ENCODE data around the gene CDC27.
"Not testable (repeated sequence)": the region's sequence is repeated elsewhere in the genome, so short reads cannot be mapped to it uniquely, and the experiment has no call there.

Gene CDC27, protein sequence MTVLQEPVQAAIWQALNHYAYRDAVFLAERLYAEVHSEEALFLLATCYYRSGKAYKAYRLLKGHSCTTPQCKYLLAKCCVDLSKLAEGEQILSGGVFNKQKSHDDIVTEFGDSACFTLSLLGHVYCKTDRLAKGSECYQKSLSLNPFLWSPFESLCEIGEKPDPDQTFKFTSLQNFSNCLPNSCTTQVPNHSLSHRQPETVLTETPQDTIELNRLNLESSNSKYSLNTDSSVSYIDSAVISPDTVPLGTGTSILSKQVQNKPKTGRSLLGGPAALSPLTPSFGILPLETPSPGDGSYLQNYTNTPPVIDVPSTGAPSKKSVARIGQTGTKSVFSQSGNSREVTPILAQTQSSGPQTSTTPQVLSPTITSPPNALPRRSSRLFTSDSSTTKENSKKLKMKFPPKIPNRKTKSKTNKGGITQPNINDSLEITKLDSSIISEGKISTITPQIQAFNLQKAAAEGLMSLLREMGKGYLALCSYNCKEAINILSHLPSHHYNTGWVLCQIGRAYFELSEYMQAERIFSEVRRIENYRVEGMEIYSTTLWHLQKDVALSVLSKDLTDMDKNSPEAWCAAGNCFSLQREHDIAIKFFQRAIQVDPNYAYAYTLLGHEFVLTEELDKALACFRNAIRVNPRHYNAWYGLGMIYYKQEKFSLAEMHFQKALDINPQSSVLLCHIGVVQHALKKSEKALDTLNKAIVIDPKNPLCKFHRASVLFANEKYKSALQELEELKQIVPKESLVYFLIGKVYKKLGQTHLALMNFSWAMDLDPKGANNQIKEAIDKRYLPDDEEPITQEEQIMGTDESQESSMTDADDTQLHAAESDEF

GRCh38 chr17:47188876-47189731 is at the start of gene CDC27:
Gene CDC27, minus strand, starts transcription at chr17:47189295. Its CDS starts 123 bp downstream, at chr17:47189172.
- peak; percentile 99 for DNase-seq (ENCODE audit: low spot score)

GRCh38 chr17:47238321-47239010 is 49.4 kb upstream of the CDC27 start:
- DNase-seq (ENCODE audit: low spot score) = no peak

DNA sequence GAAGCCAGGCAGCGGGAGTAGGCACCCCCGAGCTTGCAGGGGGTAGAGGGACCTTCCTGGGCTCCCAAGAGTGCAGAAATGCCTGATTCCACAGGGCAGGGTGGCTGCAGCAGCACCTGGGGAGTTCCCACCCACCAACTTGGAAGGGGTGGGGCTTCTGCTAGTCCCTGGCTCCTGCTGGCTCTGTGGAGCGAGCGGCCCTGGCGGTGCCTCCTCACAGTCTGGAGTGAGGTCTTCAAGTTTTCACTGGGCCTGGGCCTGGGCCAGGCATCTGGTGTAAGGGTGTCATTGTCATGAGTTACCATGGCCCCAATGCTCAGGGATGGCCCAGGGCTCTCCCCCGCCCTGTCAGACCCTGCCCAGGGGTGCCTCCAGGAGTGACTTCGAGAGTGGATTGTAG is 48.7 kb upstream of the CDC27 start:
- DNase-seq (ENCODE audit: low spot score) = no peak

DNA sequence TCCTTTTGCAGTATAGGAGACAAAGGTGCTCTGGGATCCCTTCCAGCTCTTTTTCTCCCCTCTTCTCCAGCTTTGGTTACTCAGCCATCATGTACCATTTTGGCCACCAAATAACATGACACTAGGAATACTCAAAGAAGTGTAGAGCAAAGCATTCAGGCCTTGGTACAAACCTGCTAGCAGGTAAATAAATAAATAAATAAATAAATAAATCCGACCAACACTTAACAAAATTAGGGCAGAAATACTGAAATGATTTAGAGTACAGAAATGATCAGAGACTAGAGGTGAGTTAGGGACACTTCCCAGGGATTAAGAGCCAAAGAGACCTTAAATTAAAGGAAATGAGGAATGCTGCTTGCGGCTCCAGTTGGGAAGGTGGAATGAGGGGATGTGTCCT is 46.8 kb upstream of the CDC27 start:
- no peak for DNase-seq (ENCODE audit: low spot score)

GRCh38 chr17:47235506-47235905 is 46.4 kb upstream of the CDC27 start:
- DNase-seq (ENCODE audit: low spot score) = no peak

- DNase-seq (ENCODE audit: low spot score) = no peak
These were observed 43.4 kb upstream of the CDC27 start for GRCh38 chr17:47232465-47232864.

DNA sequence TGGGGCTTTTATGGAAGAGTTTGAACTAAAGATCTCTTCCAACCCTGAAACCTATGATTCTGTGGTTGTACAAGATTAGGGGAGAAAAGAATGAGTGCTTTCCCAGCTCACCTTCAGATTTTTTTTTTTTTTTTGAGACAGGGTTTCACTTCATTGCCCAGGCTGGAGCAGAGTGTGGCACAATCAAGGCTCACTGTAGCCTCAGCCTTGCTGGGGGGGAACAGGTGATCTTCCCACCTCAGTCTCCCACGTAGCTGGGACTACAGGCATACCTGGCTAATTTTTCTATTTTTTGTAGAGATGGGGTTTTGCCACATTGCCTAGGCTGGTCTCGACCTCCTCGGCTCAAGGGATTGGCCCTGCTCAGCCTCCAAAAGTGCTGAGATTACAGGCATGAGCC is 42.8 kb upstream of the CDC27 start:
- DNase-seq (ENCODE audit: low spot score) = no peak

- no peak for DNase-seq (ENCODE audit: low spot score)
These were observed 42.2 kb upstream of the CDC27 start for GRCh38 chr17:47231334-47231733.

DNA sequence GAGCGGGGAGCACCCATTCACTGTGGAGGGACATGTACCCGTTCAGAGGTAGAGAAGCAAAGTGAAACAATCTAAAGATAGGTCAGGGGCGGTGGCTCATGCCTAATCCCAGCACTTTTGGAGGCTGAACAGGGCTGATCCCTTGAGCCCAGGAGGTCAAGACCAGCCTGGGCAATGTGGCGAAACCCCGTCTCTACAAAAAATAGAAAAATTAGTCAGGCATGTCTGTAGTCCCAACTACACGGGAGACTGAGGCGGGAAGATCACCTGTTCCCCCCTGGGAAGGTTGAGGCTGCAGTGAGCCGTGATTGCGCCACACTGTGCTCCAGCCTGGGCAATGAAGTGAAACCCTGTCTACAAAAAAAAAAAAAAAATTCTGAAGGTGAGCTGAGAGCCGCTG is 41.8 kb upstream of the CDC27 start:
- DNase-seq (ENCODE audit: low spot score) = no peak

DNA sequence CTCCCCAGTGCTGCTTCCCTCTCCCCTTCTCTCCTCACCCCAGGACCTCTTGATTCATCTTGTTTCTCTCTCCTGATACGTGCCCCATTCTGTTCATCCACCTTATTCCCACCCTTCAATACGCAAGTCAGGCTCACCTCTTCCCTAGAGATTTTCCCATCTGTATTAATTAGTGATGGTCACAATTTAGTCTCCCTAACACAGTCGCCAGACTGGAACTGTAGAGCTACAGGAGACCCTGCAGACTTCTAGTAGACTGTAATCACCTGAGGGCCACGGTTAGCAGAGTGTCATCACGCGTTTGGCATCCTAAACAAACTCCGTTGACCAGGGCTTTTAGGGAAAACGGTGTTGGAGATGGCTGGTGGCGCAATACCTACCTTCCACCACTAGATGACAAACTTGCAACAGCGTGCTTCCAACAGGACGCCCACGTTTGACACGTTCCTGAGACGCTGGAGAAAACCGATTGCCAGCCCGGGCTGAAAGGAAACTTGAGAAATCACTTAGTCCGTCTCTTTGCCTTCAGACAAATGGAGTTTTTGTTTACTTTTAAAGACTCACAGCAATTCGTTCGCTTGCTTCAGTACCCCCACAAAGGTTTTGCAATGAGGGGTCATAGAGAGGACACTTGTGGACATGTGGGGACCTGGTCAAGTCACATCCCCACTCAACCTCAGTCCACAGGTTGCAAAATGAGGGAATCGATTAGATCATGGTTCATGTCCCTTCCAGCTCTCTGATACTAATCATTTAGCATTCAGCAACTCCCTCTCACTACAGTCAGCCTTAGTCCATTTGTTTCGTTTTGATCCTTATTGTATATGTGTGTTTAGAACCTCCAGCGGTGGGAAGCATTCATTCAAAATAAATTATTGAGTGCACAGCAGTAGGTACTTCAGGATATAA is 40.7 kb upstream of the CDC27 start:
- DNase-seq (ENCODE audit: low spot score) = peak; percentile 84

- no peak for DNase-seq (ENCODE audit: low spot score)
These were observed 38.8 kb upstream of the CDC27 start for GRCh38 chr17:47227862-47228261.

- DNase-seq (ENCODE audit: low spot score) = no peak
These were observed 37.0 kb upstream of the CDC27 start for GRCh38 chr17:47225911-47226688.

DNA sequence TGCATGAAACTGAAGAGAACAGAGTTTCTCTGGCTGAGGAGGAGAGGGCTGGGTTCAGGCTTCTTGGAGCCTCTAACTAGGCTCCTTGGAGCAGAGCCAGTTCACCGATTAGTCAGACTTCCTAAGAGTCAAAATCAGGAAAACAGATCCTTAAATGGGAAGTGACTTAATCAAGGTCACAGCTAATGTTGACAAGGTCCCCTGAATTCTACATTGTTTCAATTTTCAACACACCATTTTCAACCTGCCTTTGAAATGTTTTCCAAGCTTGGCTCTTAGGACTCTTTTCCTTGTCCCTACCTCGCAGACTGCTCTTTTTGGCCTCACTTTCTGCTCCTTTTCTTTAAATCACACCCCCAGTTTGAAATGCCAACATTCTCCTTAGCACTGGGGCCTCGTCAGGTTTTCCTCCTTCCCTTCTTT is 36.4 kb upstream of the CDC27 start:
- DNase-seq (ENCODE audit: low spot score) = peak; percentile 80

DNA sequence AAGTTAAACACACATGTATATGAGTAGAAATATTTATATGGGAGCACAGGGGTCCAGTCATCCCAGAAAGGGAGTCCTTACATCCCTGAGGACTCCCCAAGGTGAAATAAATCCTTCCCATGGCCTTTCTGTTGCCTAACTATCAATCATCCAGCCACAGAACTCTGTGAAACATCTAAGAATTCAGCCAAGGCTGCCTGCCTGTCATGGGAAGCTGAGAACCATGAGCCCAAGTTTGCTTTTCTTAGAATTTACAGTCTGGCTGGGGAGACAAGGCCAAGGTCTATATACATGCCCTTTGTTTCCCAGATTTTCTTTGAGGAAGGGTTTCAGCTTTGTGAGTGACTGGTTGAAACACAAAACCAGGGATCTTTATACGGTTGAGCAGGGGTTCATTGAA is 35.9 kb upstream of the CDC27 start:
- DNase-seq (ENCODE audit: low spot score) = no peak

DNA sequence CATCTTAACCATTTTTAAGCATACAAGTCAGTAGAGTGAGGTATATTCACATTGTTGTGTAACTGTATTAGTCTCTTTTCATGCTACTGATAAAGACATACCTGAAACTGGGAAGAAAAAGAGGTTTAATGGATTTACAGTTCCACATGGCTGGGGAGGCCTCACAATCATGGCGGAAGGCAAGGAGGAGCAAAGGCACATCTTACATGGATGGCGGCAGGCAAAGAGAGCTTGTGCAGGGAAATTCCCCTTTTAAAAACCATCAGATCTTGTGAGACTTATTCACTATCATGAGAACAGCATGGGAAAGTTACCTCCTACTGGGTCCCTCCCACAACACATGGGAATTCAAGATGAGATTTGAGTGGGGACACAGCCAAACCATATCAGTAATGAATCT is 35.0 kb upstream of the CDC27 start:
- not testable (repeated sequence) for DNase-seq (ENCODE audit: low spot score)

GRCh38 chr17:47223460-47223859 is 34.4 kb upstream of the CDC27 start:
- DNase-seq (ENCODE audit: low spot score) = no peak

DNA sequence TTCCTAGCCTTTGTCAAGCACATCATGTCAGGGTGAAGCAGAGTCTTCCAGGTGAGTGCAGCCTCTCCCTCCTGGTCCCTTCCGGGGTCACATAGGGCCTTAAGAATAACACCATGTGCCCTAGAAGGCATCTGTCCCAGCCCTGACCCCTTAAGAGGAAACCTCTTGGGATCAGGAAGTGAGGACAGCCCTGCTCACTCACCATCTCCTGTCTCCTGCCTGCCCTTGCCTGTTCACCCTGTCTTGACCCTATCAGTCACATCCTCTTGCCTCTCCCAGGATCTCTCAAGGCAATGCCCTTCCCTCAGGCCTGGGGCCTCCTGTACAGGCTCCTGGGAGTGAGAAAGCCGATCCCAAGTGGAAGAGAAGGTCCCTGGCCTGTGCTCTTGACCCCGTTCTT is 33.9 kb upstream of the CDC27 start:
- DNase-seq (ENCODE audit: low spot score) = no peak

DNA sequence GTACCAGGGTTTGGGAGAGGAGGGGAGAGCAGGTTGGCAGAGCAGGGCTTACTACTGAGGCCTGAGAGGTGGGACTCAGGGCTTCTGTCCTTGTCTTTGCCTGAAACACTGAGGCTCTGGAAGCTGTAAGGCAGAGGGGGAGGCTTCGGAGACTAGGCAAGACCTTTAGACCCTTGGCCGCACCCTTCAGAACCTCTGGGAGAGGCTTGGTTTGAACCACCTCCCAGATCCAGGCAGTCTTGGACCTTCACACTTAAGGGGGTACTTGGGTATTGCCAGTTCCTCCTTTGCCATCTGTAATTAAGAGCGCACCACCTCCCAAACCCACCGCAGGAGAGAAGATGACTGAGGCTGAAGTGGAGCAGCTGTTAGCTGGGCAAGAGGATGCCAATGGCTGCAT is 33.0 kb upstream of the CDC27 start:
- no peak for DNase-seq (ENCODE audit: low spot score)

DNA sequence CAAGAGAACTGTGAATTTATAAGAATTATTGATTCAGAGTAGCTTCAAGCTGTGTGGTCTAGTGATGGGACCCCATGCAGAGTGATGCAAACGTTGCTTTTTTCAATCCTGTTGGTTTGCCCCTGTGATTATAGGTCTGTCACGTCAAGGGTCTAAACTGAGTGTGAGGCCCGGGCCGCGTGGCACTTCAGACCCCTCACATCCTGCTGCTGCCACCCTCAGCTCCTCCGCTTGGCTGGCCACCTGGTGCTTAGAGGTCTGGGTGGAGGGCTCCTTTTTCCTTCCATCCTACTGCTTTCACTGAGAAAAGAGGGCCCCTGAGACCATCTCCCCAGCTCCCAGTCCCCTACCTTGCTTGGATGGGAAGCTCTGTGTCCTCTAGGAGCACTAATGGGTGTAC is 32.1 kb upstream of the CDC27 start:
- no peak for DNase-seq (ENCODE audit: low spot score)

DNA sequence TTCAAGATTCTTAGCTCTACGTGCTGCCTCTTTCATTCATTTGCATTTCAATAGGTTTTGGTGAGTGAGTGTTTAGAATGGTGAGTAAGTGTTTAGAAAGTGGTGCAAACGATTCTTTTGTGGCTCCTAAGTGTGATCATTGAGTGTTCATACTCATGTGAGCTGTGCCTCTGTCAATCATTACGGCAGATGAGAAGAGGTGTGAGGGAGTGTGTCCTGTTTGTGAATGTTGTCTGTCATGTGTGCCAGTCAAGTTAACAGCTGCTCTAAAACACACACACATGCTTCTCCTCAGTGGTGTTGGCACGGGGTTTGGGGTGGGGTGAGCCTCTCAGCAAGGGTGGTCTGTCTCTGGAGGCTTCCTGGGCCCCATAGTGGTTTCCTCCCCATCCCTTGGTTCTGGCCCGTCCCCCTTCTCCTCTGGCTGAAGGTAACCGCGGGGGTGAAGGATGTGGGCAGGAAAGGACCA is 31.5 kb upstream of the CDC27 start:
- no peak for DNase-seq (ENCODE audit: low spot score)
